ENCODE results near the gene SPG21.

The SPG21 gene

DNA sequence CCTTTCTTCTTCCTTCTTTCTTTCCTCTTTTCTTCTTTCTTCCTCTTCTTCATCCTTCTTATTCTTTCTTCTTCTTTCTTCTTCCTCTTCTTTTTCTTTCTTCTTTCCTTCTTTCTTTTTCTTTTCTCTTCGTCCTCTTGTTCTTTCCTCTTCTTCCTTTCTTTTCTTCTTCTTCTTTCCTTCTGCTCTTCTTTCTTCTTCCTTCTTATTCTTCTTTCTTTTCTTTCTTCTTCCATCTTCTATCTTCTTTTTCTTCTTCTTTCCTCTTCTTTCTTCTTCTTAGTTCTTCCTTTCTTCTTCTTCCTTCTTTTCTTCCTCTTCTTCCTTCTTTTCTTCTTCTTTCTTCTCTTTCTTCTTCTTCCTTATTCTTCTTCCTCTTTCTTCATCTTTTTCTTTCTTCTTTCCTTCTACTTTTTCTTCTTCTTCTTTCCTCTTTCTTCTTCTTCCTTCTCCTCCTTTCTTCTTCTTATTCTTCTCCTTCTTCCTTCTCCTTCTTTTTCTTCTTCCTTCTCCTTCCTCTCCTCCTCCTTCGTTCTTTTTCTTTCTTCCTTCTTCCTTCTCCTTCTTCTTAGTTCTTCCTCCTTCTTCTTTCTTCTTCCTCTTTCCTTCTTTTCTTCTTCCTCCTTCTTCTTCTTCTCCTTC is 37.8 kb downstream of the SPG21 start:
- DNase-seq (ENCODE audit: insufficient read length) (no peak), FAIRE-seq (no peak)
- TF ChIP-seq POLR2AphosphoS5 (IDR thresholded peaks at IDR 0.05; ENCODE audit: low read depth, low read length) = no peak
- TF ChIP-seq TAF1 (IDR thresholded peaks at IDR 0.05; ENCODE audit: borderline replicate concordance, low read depth, low read length) = no peak
- no peak for TF ChIP-seq POLR2A (IDR thresholded peaks at IDR 0.05; ENCODE audit: low read depth, low read length)

GRCh38 chr15:64950888-64951287 is 38.8 kb downstream of the SPG21 start:
- FAIRE-seq (no peak), DNase-seq (ENCODE audit: insufficient read length) (no peak)
- no peak for TF ChIP-seq TAF1 (IDR thresholded peaks at IDR 0.05; ENCODE audit: borderline replicate concordance, low read depth, low read length)

- TF ChIP-seq POLR2AphosphoS5 (IDR thresholded peaks at IDR 0.05; ENCODE audit: low read depth, low read length) (peak; percentile 22; the same call in 1 of the 2 replicates), POLR2A (IDR thresholded peaks at IDR 0.05; ENCODE audit: low read depth, low read length) (no peak)
- FAIRE-seq = no peak
Measured at GRCh38 chr15:64949383-64950186, 40.1 kb downstream of the SPG21 start.

GRCh38 chr15:64948916-64949315 is 40.8 kb downstream of the SPG21 start:
- no peak for FAIRE-seq
- TF ChIP-seq POLR2A (IDR thresholded peaks at IDR 0.05; ENCODE audit: low read depth, low read length) (no peak), TAF1 (IDR thresholded peaks at IDR 0.05; ENCODE audit: borderline replicate concordance, low read depth, low read length) (no peak)
- no peak for DNase-seq (ENCODE audit: insufficient read length)

More at GRCh38 chr15:64949383-64950186, 40.1 kb downstream of the SPG21 start:
- DNase-seq (ENCODE audit: insufficient read length) = no peak

- FAIRE-seq (no peak), DNase-seq (ENCODE audit: insufficient read length) (no peak)
- TF ChIP-seq POLR2A (IDR thresholded peaks at IDR 0.05; ENCODE audit: low read depth, low read length) = no peak
- TF ChIP-seq TAF1 (IDR thresholded peaks at IDR 0.05; ENCODE audit: borderline replicate concordance, low read depth, low read length) = no peak
- TF ChIP-seq POLR2AphosphoS5 (IDR thresholded peaks at IDR 0.05; ENCODE audit: low read depth, low read length) = no peak
Measured at GRCh38 chr15:64947211-64947610, 42.5 kb downstream of the SPG21 start.

- FAIRE-seq (no peak), DNase-seq (ENCODE audit: insufficient read length) (no peak)
- TF ChIP-seq POLR2AphosphoS5 (IDR thresholded peaks at IDR 0.05; ENCODE audit: low read depth, low read length) (no peak), POLR2A (IDR thresholded peaks at IDR 0.05; ENCODE audit: low read depth, low read length) (no peak), TAF1 (IDR thresholded peaks at IDR 0.05; ENCODE audit: borderline replicate concordance, low read depth, low read length) (no peak)
Measured at GRCh38 chr15:64944961-64945360, 44.8 kb downstream of the SPG21 start.

GRCh38 chr15:64943512-64944225 is 46.0 kb downstream of the SPG21 start:
- no peak for TF ChIP-seq POLR2AphosphoS5 (IDR thresholded peaks at IDR 0.05; ENCODE audit: low read depth, low read length)
- TF ChIP-seq POLR2A (IDR thresholded peaks at IDR 0.05; ENCODE audit: low read depth, low read length) = no peak
- TF ChIP-seq TAF1 (IDR thresholded peaks at IDR 0.05; ENCODE audit: borderline replicate concordance, low read depth, low read length) = no peak
- DNase-seq (ENCODE audit: insufficient read length) (no peak), FAIRE-seq (no peak)

DNA sequence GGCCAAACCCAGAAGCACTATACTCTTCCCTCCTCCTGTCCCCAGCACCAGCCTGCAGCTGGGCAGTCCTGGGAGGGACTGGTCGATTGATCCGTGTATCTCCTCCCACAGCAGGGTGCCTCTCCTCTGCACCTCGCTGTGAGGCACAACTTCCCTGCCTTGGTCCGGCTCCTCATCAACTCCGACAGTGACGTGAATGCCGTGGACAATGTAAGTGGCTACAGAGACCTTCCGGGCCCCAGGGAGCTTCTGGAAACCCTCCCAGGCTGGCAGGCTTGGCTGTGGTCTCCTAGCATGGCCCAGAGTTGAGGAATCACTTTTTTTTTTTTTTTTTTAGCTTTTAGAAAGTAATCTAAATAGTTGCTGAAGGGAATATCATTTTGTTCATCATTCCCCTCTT is 47.4 kb downstream of the SPG21 start:
- FAIRE-seq (no peak), DNase-seq (ENCODE audit: insufficient read length) (no peak)
- TF ChIP-seq TAF1 (IDR thresholded peaks at IDR 0.05; ENCODE audit: borderline replicate concordance, low read depth, low read length) (no peak), POLR2A (IDR thresholded peaks at IDR 0.05; ENCODE audit: low read depth, low read length) (no peak), POLR2AphosphoS5 (IDR thresholded peaks at IDR 0.05; ENCODE audit: low read depth, low read length) (no peak)

- FAIRE-seq (no peak), DNase-seq (ENCODE audit: insufficient read length) (no peak)
- no peak for TF ChIP-seq POLR2A (IDR thresholded peaks at IDR 0.05; ENCODE audit: low read depth, low read length)
- TF ChIP-seq POLR2AphosphoS5 (IDR thresholded peaks at IDR 0.05; ENCODE audit: low read depth, low read length) = no peak
- no peak for TF ChIP-seq TAF1 (IDR thresholded peaks at IDR 0.05; ENCODE audit: borderline replicate concordance, low read depth, low read length)
Measured at GRCh38 chr15:64938192-64938591, 51.5 kb downstream of the SPG21 start.

- no peak for TF ChIP-seq POLR2A (IDR thresholded peaks at IDR 0.05; ENCODE audit: low read depth, low read length)
- TF ChIP-seq TAF1 (IDR thresholded peaks at IDR 0.05; ENCODE audit: borderline replicate concordance, low read depth, low read length) = no peak
- no peak for DNase-seq (ENCODE audit: insufficient read length)
- FAIRE-seq = no peak
Measured at GRCh38 chr15:64934023-64934422, 55.7 kb downstream of the SPG21 start.

- TF ChIP-seq POLR2A (IDR thresholded peaks at IDR 0.05; ENCODE audit: low read depth, low read length) (no peak), TAF1 (IDR thresholded peaks at IDR 0.05; ENCODE audit: borderline replicate concordance, low read depth, low read length) (no peak), POLR2AphosphoS5 (IDR thresholded peaks at IDR 0.05; ENCODE audit: low read depth, low read length) (no peak)
- FAIRE-seq = no peak
- DNase-seq (ENCODE audit: insufficient read length) = no peak
Measured at GRCh38 chr15:64931381-64931780, 58.3 kb downstream of the SPG21 start.
